GM12865 (cell line): ENCODE data around the gene MYO1B.

Experiments
- DNase-seq: peaks from one replicate; pipeline ENCODE4 v3.0.0; 2010; ENCODE audit warnings: low read depth
- H3K4me3 ChIP-seq: 2 replicates; pipeline ENCODE4 v1.5.1; 2011; ENCODE audit warnings: mild to moderate bottlenecking, low read depth, low read length, control low read depth
- CTCF ChIP-seq: IDR thresholded peaks from 2 replicates; pipeline ENCODE4 v1.5.1; 2011; ENCODE audit warnings: low read length, control low read depth, low read depth, inconsistent platforms; ENCODE audit not compliant: insufficient read depth; ENCODE audit errors: missing control alignments

MYO1B gene

GRCh38 chr2:191272064-191272463, 26.9 kb downstream of the MYO1B start:
- H3K4me3 ChIP-seq, result no peak overlapping the region
- no peak for DNase-seq
- no peak for TF ChIP-seq CTCF

- no peak for TF ChIP-seq CTCF
- no peak overlapping the region for H3K4me3 ChIP-seq
- no peak for DNase-seq
Measured at GRCh38 chr2:191274413-191274815, 29.2 kb downstream of the MYO1B start.

- TF ChIP-seq CTCF, result no peak
- DNase-seq, result no peak
Measured at GRCh38 chr2:191276792-191277465, 31.7 kb downstream of the MYO1B start.

GRCh38 chr2:191280290-191280689, 35.1 kb downstream of the MYO1B start:
- TF ChIP-seq CTCF, result no peak
- H3K4me3 ChIP-seq, result no peak overlapping the region
- no peak for DNase-seq

More at GRCh38 chr2:191276792-191277465, 31.7 kb downstream of the MYO1B start:
- H3K4me3 ChIP-seq, result no peak overlapping the region

- H3K4me3 ChIP-seq, result no peak overlapping the region
- TF ChIP-seq CTCF, result no peak
- DNase-seq, result no peak
Measured at GRCh38 chr2:191280834-191281756, 35.9 kb downstream of the MYO1B start.

GRCh38 chr2:191285252-191285651, 40.0 kb downstream of the MYO1B start:
- no peak overlapping the region for H3K4me3 ChIP-seq
- no peak for DNase-seq
- no peak for TF ChIP-seq CTCF

GRCh38 chr2:191287820-191288219, 42.6 kb downstream of the MYO1B start:
- no peak for TF ChIP-seq CTCF
- DNase-seq, result no peak
- H3K4me3 ChIP-seq, result no peak overlapping the region
